Measurements from ENCODE around the gene AKAP6.

AKAP6 gene

GRCh38 chr14:32800320-32800719 lies 471.2 kb downstream of the AKAP6 start:
- no peak for DNase-seq

- DNase-seq = no peak
Measured at GRCh38 chr14:32802295-32802694, 473.2 kb downstream of the AKAP6 start.

GRCh38 chr14:32805979-32806378 lies 476.9 kb downstream of the AKAP6 start:
- no peak for DNase-seq

- no peak for DNase-seq
Measured at GRCh38 chr14:32808644-32809043, 479.5 kb downstream of the AKAP6 start.

- no peak for DNase-seq
Measured at GRCh38 chr14:32809255-32809654, 480.2 kb downstream of the AKAP6 start.

GRCh38 chr14:32813401-32813800 lies 484.3 kb downstream of the AKAP6 start:
- no peak for DNase-seq

- no peak for DNase-seq
Measured at GRCh38 chr14:32814721-32815120, 485.6 kb downstream of the AKAP6 start.

GRCh38 chr14:32816588-32816987 lies 487.5 kb downstream of the AKAP6 start:
- DNase-seq = no peak

GRCh38 chr14:32817780-32818179 lies 488.7 kb downstream of the AKAP6 start:
- DNase-seq = no peak

- no peak for DNase-seq
Measured at GRCh38 chr14:32818581-32818980, 489.5 kb downstream of the AKAP6 start.

- no peak for DNase-seq
Measured at GRCh38 chr14:32820181-32820580, 491.1 kb downstream of the AKAP6 start.

- DNase-seq = no peak
Measured at GRCh38 chr14:32820682-32821081, 491.6 kb downstream of the AKAP6 start.

- no peak for DNase-seq
Measured at GRCh38 chr14:32821964-32822653, 493.0 kb downstream of the AKAP6 start.

- no peak for DNase-seq
Measured at GRCh38 chr14:32823706-32824105, 494.6 kb downstream of the AKAP6 start.

- DNase-seq = no peak
Measured at GRCh38 chr14:32824195-32824594, 495.1 kb downstream of the AKAP6 start.

GRCh38 chr14:32825058-32825457 lies 496.0 kb downstream of the AKAP6 start:
- no peak for DNase-seq

- no peak for DNase-seq
Measured at GRCh38 chr14:32826404-32827082, 497.4 kb downstream of the AKAP6 start.

GRCh38 chr14:32827514-32827913 lies 498.4 kb downstream of the AKAP6 start:
- DNase-seq = no peak

- DNase-seq = no peak
Measured at GRCh38 chr14:32835924-32836323, 506.8 kb downstream of the AKAP6 start.

- no peak for DNase-seq
Measured at GRCh38 chr14:32841698-32842097, 512.6 kb downstream of the AKAP6 start.

GRCh38 chr14:32846821-32847365 lies 517.8 kb downstream of the AKAP6 start:
- no peak for DNase-seq

- DNase-seq = no peak
Measured at GRCh38 chr14:32847867-32848266, 518.8 kb downstream of the AKAP6 start.

GRCh38 chr14:32865827-32866376 lies 536.8 kb downstream of the AKAP6 start:
- no peak for DNase-seq

GRCh38 chr14:32883188-32883587 lies 554.1 kb downstream of the AKAP6 start:
- DNase-seq = no peak

Data from activated gamma-delta T cell treated with Interleukin-2 at 50 U/mL for 16 hours (primary cell).